ENCODE results near the gene ITM2C.
A peak's percentile ranks its signal among the peaks of the same experiment; 100 is the strongest.

The ITM2C gene

GRCh38 chr2:230893338-230893737 is 28.6 kb downstream of the ITM2C start:
- no peak overlapping the region for H3K4me3 ChIP-seq (replicated peaks; ENCODE audit: insufficient read depth, low read length)
- no peak overlapping the region for H3K27ac ChIP-seq (replicated peaks)
- peak in 1 of 2 experiments; percentile 29 for DNase-seq (ENCODE audit: low read depth in 1 of 2, low spot score in 1 of 2)
- TF ChIP-seq, protein P1, sequence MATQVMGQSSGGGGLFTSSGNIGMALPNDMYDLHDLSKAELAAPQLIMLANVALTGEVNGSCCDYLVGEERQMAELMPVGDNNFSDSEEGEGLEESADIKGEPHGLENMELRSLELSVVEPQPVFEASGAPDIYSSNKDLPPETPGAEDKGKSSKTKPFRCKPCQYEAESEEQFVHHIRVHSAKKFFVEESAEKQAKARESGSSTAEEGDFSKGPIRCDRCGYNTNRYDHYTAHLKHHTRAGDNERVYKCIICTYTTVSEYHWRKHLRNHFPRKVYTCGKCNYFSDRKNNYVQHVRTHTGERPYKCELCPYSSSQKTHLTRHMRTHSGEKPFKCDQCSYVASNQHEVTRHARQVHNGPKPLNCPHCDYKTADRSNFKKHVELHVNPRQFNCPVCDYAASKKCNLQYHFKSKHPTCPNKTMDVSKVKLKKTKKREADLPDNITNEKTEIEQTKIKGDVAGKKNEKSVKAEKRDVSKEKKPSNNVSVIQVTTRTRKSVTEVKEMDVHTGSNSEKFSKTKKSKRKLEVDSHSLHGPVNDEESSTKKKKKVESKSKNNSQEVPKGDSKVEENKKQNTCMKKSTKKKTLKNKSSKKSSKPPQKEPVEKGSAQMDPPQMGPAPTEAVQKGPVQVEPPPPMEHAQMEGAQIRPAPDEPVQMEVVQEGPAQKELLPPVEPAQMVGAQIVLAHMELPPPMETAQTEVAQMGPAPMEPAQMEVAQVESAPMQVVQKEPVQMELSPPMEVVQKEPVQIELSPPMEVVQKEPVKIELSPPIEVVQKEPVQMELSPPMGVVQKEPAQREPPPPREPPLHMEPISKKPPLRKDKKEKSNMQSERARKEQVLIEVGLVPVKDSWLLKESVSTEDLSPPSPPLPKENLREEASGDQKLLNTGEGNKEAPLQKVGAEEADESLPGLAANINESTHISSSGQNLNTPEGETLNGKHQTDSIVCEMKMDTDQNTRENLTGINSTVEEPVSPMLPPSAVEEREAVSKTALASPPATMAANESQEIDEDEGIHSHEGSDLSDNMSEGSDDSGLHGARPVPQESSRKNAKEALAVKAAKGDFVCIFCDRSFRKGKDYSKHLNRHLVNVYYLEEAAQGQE (IDR thresholded peaks at IDR 0.05; ENCODE audit: insufficient replicate concordance, low read depth): no peak
- TF ChIP-seq SPI1 (IDR thresholded peaks at IDR 0.05; ENCODE audit: borderline replicate concordance, low read depth) (no peak), GABPA (IDR thresholded peaks at IDR 0.05; ENCODE audit: low read depth) (no peak), POLR2AphosphoS5 (IDR thresholded peaks at IDR 0.05; ENCODE audit: low read depth) (no peak)
- TF ChIP-seq, protein P2, sequence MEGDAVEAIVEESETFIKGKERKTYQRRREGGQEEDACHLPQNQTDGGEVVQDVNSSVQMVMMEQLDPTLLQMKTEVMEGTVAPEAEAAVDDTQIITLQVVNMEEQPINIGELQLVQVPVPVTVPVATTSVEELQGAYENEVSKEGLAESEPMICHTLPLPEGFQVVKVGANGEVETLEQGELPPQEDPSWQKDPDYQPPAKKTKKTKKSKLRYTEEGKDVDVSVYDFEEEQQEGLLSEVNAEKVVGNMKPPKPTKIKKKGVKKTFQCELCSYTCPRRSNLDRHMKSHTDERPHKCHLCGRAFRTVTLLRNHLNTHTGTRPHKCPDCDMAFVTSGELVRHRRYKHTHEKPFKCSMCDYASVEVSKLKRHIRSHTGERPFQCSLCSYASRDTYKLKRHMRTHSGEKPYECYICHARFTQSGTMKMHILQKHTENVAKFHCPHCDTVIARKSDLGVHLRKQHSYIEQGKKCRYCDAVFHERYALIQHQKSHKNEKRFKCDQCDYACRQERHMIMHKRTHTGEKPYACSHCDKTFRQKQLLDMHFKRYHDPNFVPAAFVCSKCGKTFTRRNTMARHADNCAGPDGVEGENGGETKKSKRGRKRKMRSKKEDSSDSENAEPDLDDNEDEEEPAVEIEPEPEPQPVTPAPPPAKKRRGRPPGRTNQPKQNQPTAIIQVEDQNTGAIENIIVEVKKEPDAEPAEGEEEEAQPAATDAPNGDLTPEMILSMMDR (IDR thresholded peaks at IDR 0.05; ENCODE audit: insufficient read depth, low read length): no peak
- no peaks in the 10 kb centered on the region for H3K27me3 ChIP-seq (ENCODE audit: insufficient read depth, poor library complexity, severe bottlenecking)

DNA sequence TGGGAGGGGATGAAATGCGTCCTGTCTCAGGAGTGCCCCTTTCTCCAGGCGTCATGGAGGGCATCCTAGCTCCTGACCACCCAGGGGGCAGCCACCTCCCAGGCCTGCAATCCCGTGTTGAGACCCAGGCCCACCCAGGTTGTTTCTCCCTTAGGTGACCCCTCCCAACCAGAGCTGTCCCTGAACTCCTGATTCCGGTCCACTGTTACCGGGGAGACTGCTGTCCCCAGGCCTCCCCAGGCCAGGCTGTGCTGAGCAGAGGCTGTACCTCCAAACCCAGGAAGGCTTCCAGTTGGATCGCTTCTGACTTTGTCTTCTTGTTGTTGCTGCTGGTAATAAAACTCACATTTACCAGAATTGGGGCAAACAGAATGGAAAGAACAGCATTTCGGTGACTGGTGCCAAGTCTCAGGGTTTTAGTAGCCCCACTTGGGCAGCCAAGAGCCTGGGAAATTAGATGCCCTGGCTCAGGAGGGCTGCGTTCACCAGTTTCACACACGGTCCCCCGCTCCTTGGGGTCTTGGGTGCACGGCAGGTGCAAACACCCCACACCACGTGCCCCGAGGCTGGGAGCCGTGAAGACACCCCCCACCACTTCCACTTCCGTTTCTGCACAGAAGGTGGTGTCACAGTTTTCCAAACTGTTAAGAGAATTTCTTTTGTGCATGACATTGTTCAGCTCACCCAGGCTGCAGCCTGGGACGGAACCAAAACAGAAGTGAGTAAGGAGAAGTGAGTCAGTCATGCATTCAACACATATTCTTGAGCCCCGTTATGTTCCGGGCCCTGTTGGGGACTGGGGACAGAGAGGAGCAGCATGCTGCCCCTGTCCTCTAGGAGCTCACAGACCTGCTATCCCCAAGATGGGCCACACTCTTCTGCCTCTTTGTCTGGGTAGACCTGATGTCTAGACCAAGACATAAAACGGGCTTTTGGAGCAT is 29.4 kb downstream of the ITM2C start:
- DNase-seq (ENCODE audit: low read depth in 1 of 2, low spot score in 1 of 2): peak; percentile 48 to 68
- Histone ChIP-seq H3K27ac (replicated peaks) (peak overlapping the region; percentile 56), H3K4me3 (replicated peaks; ENCODE audit: insufficient read depth, low read length) (no peak overlapping the region), H3K27me3 (ENCODE audit: insufficient read depth, poor library complexity, severe bottlenecking) (no peaks in the 10 kb centered on the region)
- TF ChIP-seq GABPA (IDR thresholded peaks at IDR 0.05; ENCODE audit: low read depth) (peak; percentile 52; the same call in 1 of the 2 replicates), SPI1 (IDR thresholded peaks at IDR 0.05; ENCODE audit: borderline replicate concordance, low read depth) (peak; percentile 78)
- TF ChIP-seq, protein P1 (IDR thresholded peaks at IDR 0.05; ENCODE audit: insufficient replicate concordance, low read depth): no peak

- H3K27me3 ChIP-seq (ENCODE audit: insufficient read depth, poor library complexity, severe bottlenecking): no peaks in the 10 kb centered on the region
- no peak overlapping the region for H3K27ac ChIP-seq (replicated peaks)
- H3K4me3 ChIP-seq (replicated peaks; ENCODE audit: insufficient read depth, low read length): no peak overlapping the region
- peak in 1 of 2 experiments; percentile 28 for DNase-seq (ENCODE audit: low read depth in 1 of 2, low spot score in 1 of 2)
- TF ChIP-seq, protein P1 (IDR thresholded peaks at IDR 0.05; ENCODE audit: insufficient replicate concordance, low read depth): no peak
- TF ChIP-seq, protein P2 (IDR thresholded peaks at IDR 0.05; ENCODE audit: insufficient read depth, low read length): no peak
- no peak for TF ChIP-seq GABPA (IDR thresholded peaks at IDR 0.05; ENCODE audit: low read depth)
These were observed 31.0 kb downstream of the ITM2C start for GRCh38 chr2:230895536-230896345.
